ENCODE results near the gene CCDC102A.
"Not testable (repeated sequence)": the region's sequence is repeated elsewhere in the genome, so short reads cannot be mapped to it uniquely, and the experiment has no call there.

Gene CCDC102A

GRCh38 chr16:57551057-57551456 lies 14.7 kb upstream of the CCDC102A start:
- Mint-ChIP-seq H3K27me3 (ENCODE audit: low read depth) (peaks cover 14% of the 10 kb centered on the region), H3K4me1 (peaks cover 7% of the 10 kb centered on the region), H3K4me3 (no peak overlapping the region), H3K9me3 (peaks cover 17% of the 10 kb centered on the region), H3K27ac (no peak overlapping the region), H3K36me3 (ENCODE audit: low read depth) (no peaks in the 10 kb centered on the region)
- no peak for TF ChIP-seq CTCF (IDR thresholded peaks at IDR 0.05; ENCODE audit: unreplicated experiment in 3 of 3)

- Mint-ChIP-seq H3K4me1 (peaks cover 7% of the 10 kb centered on the region), H3K36me3 (ENCODE audit: low read depth) (no peaks in the 10 kb centered on the region), H3K27me3 (ENCODE audit: low read depth) (peaks cover 14% of the 10 kb centered on the region), H3K27ac (no peak overlapping the region), H3K9me3 (peaks cover 14% of the 10 kb centered on the region), H3K4me3 (no peak overlapping the region)
- no peak for TF ChIP-seq CTCF (IDR thresholded peaks at IDR 0.05; ENCODE audit: unreplicated experiment in 3 of 3)
Measured at GRCh38 chr16:57549730-57550129, 13.4 kb upstream of the CCDC102A start.

GRCh38 chr16:57548408-57548807 lies 12.0 kb upstream of the CCDC102A start:
- Mint-ChIP-seq H3K27ac (no peak overlapping the region), H3K4me3 (no peak overlapping the region), H3K36me3 (ENCODE audit: low read depth) (no peaks in the 10 kb centered on the region), H3K4me1 (peaks cover 7% of the 10 kb centered on the region), H3K9me3 (peaks cover 12% of the 10 kb centered on the region), H3K27me3 (ENCODE audit: low read depth) (peaks cover 14% of the 10 kb centered on the region)
- no peak for TF ChIP-seq CTCF (IDR thresholded peaks at IDR 0.05; ENCODE audit: unreplicated experiment in 3 of 3)

GRCh38 chr16:57547524-57547923 lies 11.2 kb upstream of the CCDC102A start:
- H3K27ac Mint-ChIP-seq; H3K4me1 Mint-ChIP-seq; H3K36me3 Mint-ChIP-seq (ENCODE audit: low read depth); H3K9me3 Mint-ChIP-seq; H3K4me3 Mint-ChIP-seq: not testable (repeated sequence)
- H3K27me3 Mint-ChIP-seq (ENCODE audit: low read depth) = peaks cover 11% of the 10 kb centered on the region

- H3K36me3 Mint-ChIP-seq (ENCODE audit: low read depth) = no peaks in the 10 kb centered on the region
- peaks cover 2% of the 10 kb centered on the region for H3K4me1 Mint-ChIP-seq
- H3K27me3 Mint-ChIP-seq (ENCODE audit: low read depth) = peaks cover 8% of the 10 kb centered on the region
- H3K27ac Mint-ChIP-seq = no peak overlapping the region
- no peak for TF ChIP-seq CTCF (IDR thresholded peaks at IDR 0.05; ENCODE audit: unreplicated experiment in 3 of 3)
- H3K4me3 Mint-ChIP-seq = no peak overlapping the region
- no peaks in the 10 kb centered on the region for H3K9me3 Mint-ChIP-seq
Measured at GRCh38 chr16:57544124-57544653, 7.8 kb upstream of the CCDC102A start.

- Mint-ChIP-seq H3K36me3 (ENCODE audit: low read depth) (no peaks in the 10 kb centered on the region), H3K27me3 (ENCODE audit: low read depth) (peaks cover 8% of the 10 kb centered on the region), H3K9me3 (no peaks in the 10 kb centered on the region), H3K4me1 (peaks cover 8% of the 10 kb centered on the region), H3K4me3 (no peak overlapping the region), H3K27ac (no peak overlapping the region)
- no peak for TF ChIP-seq CTCF (IDR thresholded peaks at IDR 0.05; ENCODE audit: unreplicated experiment in 3 of 3)
Measured at GRCh38 chr16:57541754-57542435, 5.5 kb upstream of the CCDC102A start.

Measured in nephron (organoid).